SK-N-SH (cell line): ENCODE results near the gene NAA40. TPM values are rescaled to one million over a fixed set of nuclear protein-coding genes. Genes with fewer than 3 reads are reported as not detected.

Experiments used
- CTCF ChIA-PET: fragments of 300-600, 350-600 bp; formaldehyde crosslinking; extraction: SDS; loops from one replicate; lab custom pipeline; 2021; lab: Yijun Ruan, JAX
- POLR2A ChIA-PET: fragments of 350-600 bp; sonication (Branson Sonifier 250); formaldehyde crosslinking; extraction: SDS; loops from one replicate; lab custom pipeline; 2020; ENCODE audit warnings: antibody characterized with exemption, inconsistent platforms; lab: Yijun Ruan, JAX
- DNase-seq: peaks from one replicate; pipeline ENCODE4 v3.0.0; 2012
- H2AFZ ChIP-seq: fragments of 200-600 bp; sonication (generic); 2 replicates; pipeline ENCODE4 v1.8.1; 2016; ENCODE audit warnings: antibody characterized with exemption, mild to moderate bottlenecking, low read depth
- H3F3A ChIP-seq: fragments of 200-600 bp; sonication (generic); replicated peaks from 2 replicates; pipeline ENCODE3; 2016; ENCODE audit warnings: antibody characterized with exemption, mild to moderate bottlenecking; ENCODE audit not compliant: insufficient read depth
- H3K27ac ChIP-seq, 2 experiments: fragments of 200-500 bp in 1 of 2; fragments of 200-600 bp in 1 of 2; sonication (Bioruptor generic) in 1 of 2; sonication (generic), shearing (Covaris generic) in 1 of 2; 2 replicates each; pipeline versions ENCODE4 v1.5.1 to v1.6.1; 2014 to 2016; ENCODE audit warnings: low read depth in 2 of 2, inconsistent platforms in 1 of 2, low read length in 1 of 2, mild to moderate bottlenecking in 1 of 2, mixed read lengths in 1 of 2
- H3K27me3 ChIP-seq: fragments of 200-600 bp; sonication (generic), shearing (Covaris generic); 2 replicates; pipeline ENCODE4 v1.6.1; 2016; ENCODE audit warnings: mixed run types; ENCODE audit not compliant: insufficient read depth
- H3K36me3 ChIP-seq, 2 experiments: fragments of 200-500 bp in 1 of 2; fragments of 200-600 bp in 1 of 2; sonication (Bioruptor generic) in 1 of 2; sonication (generic) in 1 of 2; replicated peaks in 1 of 2; 2 replicates each; pipeline versions ENCODE3 to v1.5.1; 2014 to 2016; ENCODE audit warnings: low read length in 1 of 2, mild to moderate bottlenecking in 1 of 2; ENCODE audit not compliant: insufficient read depth in 2 of 2, control insufficient read depth in 1 of 2
- H3K4me1 ChIP-seq, 2 experiments: fragments of 200-500 bp in 1 of 2; fragments of 200-600 bp in 1 of 2; sonication (Bioruptor generic) in 1 of 2; sonication (generic), shearing (Covaris generic) in 1 of 2; 2 replicates each; pipeline versions ENCODE4 v1.5.1 to v1.6.1; 2014 to 2016; ENCODE audit warnings: low read depth in 1 of 2, low read length in 1 of 2, mixed run types in 1 of 2; ENCODE audit not compliant: insufficient read depth in 2 of 2, control insufficient read depth in 1 of 2
- H3K4me2 ChIP-seq: fragments of 200-600 bp; sonication (generic), shearing (Covaris generic); 2 replicates; pipeline ENCODE4 v1.6.1; 2017; ENCODE audit warnings: mixed run types
- H3K4me3 ChIP-seq, 2 experiments: fragments of 200-500 bp in 1 of 2; fragments of 200-600 bp in 1 of 2; sonication (Bioruptor generic) in 1 of 2; sonication (generic), shearing (Covaris generic) in 1 of 2; 2 replicates each; pipeline versions ENCODE4 v1.5.1 to v1.8.1; 2014 to 2016; ENCODE audit warnings: low read depth in 2 of 2, inconsistent platforms in 1 of 2, low read length in 1 of 2, mild to moderate bottlenecking in 1 of 2, mixed read lengths in 1 of 2, moderate library complexity in 1 of 2
- H3K79me2 ChIP-seq: fragments of 200-600 bp; sonication (generic); 2 replicates; pipeline ENCODE4 v1.8.1; 2017; ENCODE audit warnings: mild to moderate bottlenecking; ENCODE audit not compliant: insufficient read depth
- H3K9ac ChIP-seq: fragments of 200-600 bp; sonication (generic); 2 replicates; pipeline ENCODE4 v1.6.1; 2017; ENCODE audit warnings: mixed run types
- H3K9me2 ChIP-seq: fragments of 200-600 bp; sonication (generic); 2 replicates; pipeline ENCODE4 v1.6.1; 2017; ENCODE audit warnings: mixed run types
- H3K9me3 ChIP-seq: fragments of 200-600 bp; sonication (generic); 2 replicates; pipeline ENCODE4 v1.6.1; 2017; ENCODE audit warnings: mixed run types, mild to moderate bottlenecking, moderate library complexity
- H4K20me1 ChIP-seq: fragments of 200-600 bp; sonication (generic); 2 replicates; pipeline ENCODE4 v1.6.1; 2017; ENCODE audit warnings: mild to moderate bottlenecking, mixed run types; ENCODE audit not compliant: insufficient read depth
- CTCF ChIP-seq: fragments of 200-600 bp; sonication (generic); IDR thresholded peaks from 2 replicates; pipeline ENCODE4 v1.6.1; 2017; ENCODE audit warnings: antibody characterized with exemption, mild to moderate bottlenecking, moderate library complexity
- EZH2phosphoT487 ChIP-seq: fragments of 200-600 bp; sonication (generic); IDR thresholded peaks from 2 replicates; pipeline ENCODE4 v1.6.1; 2017; ENCODE audit warnings: low read depth, mixed run types, mild to moderate bottlenecking, antibody characterized with exemption, moderate library complexity, borderline replicate concordance
- FOSL2 ChIP-seq: IDR thresholded peaks from 2 replicates; pipeline ENCODE4 v1.4.0; 2012; ENCODE audit warnings: low read depth, mild to moderate bottlenecking, moderate library complexity, borderline replicate concordance
- FOXM1 ChIP-seq: IDR thresholded peaks from 2 replicates; pipeline ENCODE4 v1.4.0; 2012; ENCODE audit warnings: low read depth, mild to moderate bottlenecking
- GABPA ChIP-seq: IDR thresholded peaks from 2 replicates; pipeline ENCODE4 v1.4.0; 2012; ENCODE audit warnings: low read depth, mild to moderate bottlenecking
- GATA2 ChIP-seq: sonication (generic); formaldehyde crosslinking; IDR thresholded peaks from 2 replicates; pipeline ENCODE4 v1.5.0; 2020; ENCODE audit warnings: mild to moderate bottlenecking, missing genetic modification reagents
- IRF3 ChIP-seq: fragments of 150-350 bp; IDR thresholded peaks from 2 replicates; pipeline ENCODE4 v1.6.1; 2016; ENCODE audit warnings: mild to moderate bottlenecking, low read depth, low read length
- JUND ChIP-seq: IDR thresholded peaks from 2 replicates; pipeline ENCODE4 v1.4.0; 2012
- MAX ChIP-seq: IDR thresholded peaks from 2 replicates; pipeline ENCODE4 v1.4.0; 2012; ENCODE audit warnings: low read depth
- MXI1 ChIP-seq: IDR thresholded peaks from 2 replicates; pipeline ENCODE4 v1.6.1; 2012; ENCODE audit warnings: mild to moderate bottlenecking, low read depth, low read length, improper control_type of control experiment
- NFIC ChIP-seq: IDR thresholded peaks from 2 replicates; pipeline ENCODE4 v1.4.0; 2012; ENCODE audit warnings: borderline replicate concordance
- POLR2AphosphoS5 ChIP-seq: IDR thresholded peaks from 2 replicates; pipeline ENCODE4 v1.6.1; 2012; ENCODE audit warnings: low read depth, low read length
- RFX5 ChIP-seq: IDR thresholded peaks from 2 replicates; pipeline ENCODE4 v1.6.1; 2012; ENCODE audit warnings: mild to moderate bottlenecking, improper control_type of control experiment, low read length
- RXRA ChIP-seq: IDR thresholded peaks from 2 replicates; pipeline ENCODE4 v1.4.0; 2012; ENCODE audit warnings: low read depth, mild to moderate bottlenecking, borderline replicate concordance
- TEAD4 ChIP-seq: IDR thresholded peaks from 2 replicates; pipeline ENCODE4 v1.4.0; 2012; ENCODE audit warnings: mild to moderate bottlenecking, borderline replicate concordance; ENCODE audit not compliant: insufficient read depth
- USF1 ChIP-seq: IDR thresholded peaks from 2 replicates; pipeline ENCODE4 v1.4.0; 2012; ENCODE audit warnings: low read depth, borderline replicate concordance
- USF2 ChIP-seq: fragments of 150-350 bp; IDR thresholded peaks from 2 replicates; pipeline ENCODE4 v1.6.1; 2017; ENCODE audit warnings: antibody characterized with exemption, low read length, low read depth, borderline replicate concordance
- YY1 ChIP-seq: IDR thresholded peaks from 2 replicates; pipeline ENCODE4 v1.4.0; 2012; ENCODE audit warnings: low read depth, mild to moderate bottlenecking
- ZBTB33 ChIP-seq: IDR thresholded peaks from 2 replicates; pipeline ENCODE4 v1.4.0; 2012; ENCODE audit warnings: low read depth, borderline replicate concordance
- WGBS: methylation state at CpG from one replicate; pipeline ENCODE4 v1.1.6; 2017; ENCODE audit warnings: low lambda C conversion rate; 5-methylcytosine and 5-hydroxymethylcytosine counted together
- polyA plus RNA-seq, 3 experiments: library from polyadenylated mRNA; depleted of rRNA; stranded (reverse); fragments of >200 nt; gene quantifications; 2 replicates each; pipeline ENCODE4 v1.2.3, GENCODE V29; 2012

The NAA40 gene
- polyA plus RNA-seq, 1 of the 3 experiments (the other 2 are of a cell fraction): 33.0 TPM

- peaks cover 0 to 2% of the 10 kb centered on the region in 2 experiments; a peak in 1 of 4 replicates for H3K4me1 ChIP-seq
- WGBS: 90% methylated on average over 30 of the region's 59 CpGs
- H3K9me2 ChIP-seq: no peaks in the 10 kb centered on the region
- peaks cover 18% of the 10 kb centered on the region for H4K20me1 ChIP-seq
- H3K79me2 ChIP-seq: peaks cover under 1% of the 10 kb centered on the region; the same call in 1 of the 2 replicates
- no peaks in the 10 kb centered on the region for H3K9me3 ChIP-seq
- H3K4me2 ChIP-seq: no peak overlapping the region
- no peak overlapping the region for H2AFZ ChIP-seq
- ChIA-PET CTCF (interaction anchor here (0.6 to 1.9 kb wide), 4 partner anchors 11 to 153 kb away, joined by 3 to 8 read pairs (median 4); no protein-coding TSS in a partner anchor), POLR2A (no interaction called here)
- no peaks in the 10 kb centered on the region for H3K27me3 ChIP-seq
- TF ChIP-seq MAX (no peak), ZBTB33 (no peak), GATA2 (CRISPR knock-in tag) (no peak), YY1 (no peak), IRF3 (no peak), GABPA (no peak), USF1 (no peak), POLR2AphosphoS5 (no peak), FOXM1 (no peak), FOSL2 (no peak), NFIC (no peak), USF2 (no peak), MXI1 (no peak), CTCF (no peak), TEAD4 (no peak), RXRA (no peak), EZH2phosphoT487 (no peak), RFX5 (no peak), JUND (no peak)
- DNase-seq: peak; percentile 66
- peaks cover 0 to 45% of the 10 kb centered on the region in 2 experiments for H3K36me3 ChIP-seq
- no peaks in the 10 kb centered on the region for H3F3A ChIP-seq
- H3K27ac ChIP-seq: no peak overlapping the region
- H3K9ac ChIP-seq: no peak overlapping the region
- H3K4me3 ChIP-seq: no peak overlapping the region
Observed at GRCh38 chr11:63999349-64000025, 60.7 kb downstream of the NAA40 start.
